GM19240 (cell line): ENCODE results near the gene FBP2.

Experiments used
- DNase-seq: peaks from one replicate; pipeline ENCODE4 v3.0.0; 2011; ENCODE audit warnings: low spot score; ENCODE audit not compliant: insufficient read length

FBP2 gene

GRCh38 chr9:94593459-94594345 is at the start of gene FBP2:
TSS of gene FBP2 (minus strand) at chr9:94593824. CDS start at chr9:94593726, 98 bp downstream.
- DNase-seq = no peak

- no peak for DNase-seq
These were observed 49.6 kb upstream of the FBP2 start for GRCh38 chr9:94643176-94643575.

- no peak for DNase-seq
These were observed 48.9 kb upstream of the FBP2 start for GRCh38 chr9:94642501-94642900.

- no peak for DNase-seq
These were observed 46.4 kb upstream of the FBP2 start for GRCh38 chr9:94639999-94640376.

- no peak for DNase-seq
These were observed 45.7 kb upstream of the FBP2 start, which contains the start of gene FBP1 for GRCh38 chr9:94639061-94639998. TSS of gene FBP1 (minus strand) at chr9:94639518. CDS start at chr9:94639310, 208 bp downstream.

- no peak for DNase-seq
These were observed 44.9 kb upstream of the FBP2 start for GRCh38 chr9:94638335-94639060.

GRCh38 chr9:94632737-94633136 is 39.1 kb upstream of the FBP2 start:
- DNase-seq = no peak

- no peak for DNase-seq
These were observed 38.0 kb upstream of the FBP2 start for GRCh38 chr9:94631599-94631998.

- no peak for DNase-seq
These were observed 37.2 kb upstream of the FBP2 start for GRCh38 chr9:94630833-94631232.

GRCh38 chr9:94630281-94630680 is 36.7 kb upstream of the FBP2 start:
- no peak for DNase-seq

- DNase-seq = no peak
These were observed 33.7 kb upstream of the FBP2 start for GRCh38 chr9:94627287-94627686.

GRCh38 chr9:94625835-94626234 is 32.2 kb upstream of the FBP2 start:
- no peak for DNase-seq

- DNase-seq = no peak
These were observed 31.0 kb upstream of the FBP2 start for GRCh38 chr9:94624629-94625028.

- DNase-seq = no peak
These were observed 29.6 kb upstream of the FBP2 start for GRCh38 chr9:94623253-94623652.

GRCh38 chr9:94622087-94622800 is 28.6 kb upstream of the FBP2 start:
- no peak for DNase-seq

- DNase-seq = no peak
These were observed 25.4 kb upstream of the FBP2 start for GRCh38 chr9:94619026-94619425.

GRCh38 chr9:94613003-94613402 is 19.4 kb upstream of the FBP2 start:
- DNase-seq = no peak

- DNase-seq = no peak
These were observed 18.4 kb upstream of the FBP2 start for GRCh38 chr9:94612071-94612470.

GRCh38 chr9:94611638-94612068 is 18.0 kb upstream of the FBP2 start:
- no peak for DNase-seq

GRCh38 chr9:94610181-94610606 is 16.6 kb upstream of the FBP2 start:
- no peak for DNase-seq

GRCh38 chr9:94607423-94607691 is 13.7 kb upstream of the FBP2 start:
- no peak for DNase-seq
